ENCODE measurements around the gene LTBP1. TPM values are rescaled to one million over a fixed set of nuclear protein-coding genes. Genes with fewer than 3 reads are reported as not detected.

The LTBP1 gene
- total RNA-seq, 3 donors from 2014 or later: 13.3 to 18.7 (median 17.4) TPM

DNA sequence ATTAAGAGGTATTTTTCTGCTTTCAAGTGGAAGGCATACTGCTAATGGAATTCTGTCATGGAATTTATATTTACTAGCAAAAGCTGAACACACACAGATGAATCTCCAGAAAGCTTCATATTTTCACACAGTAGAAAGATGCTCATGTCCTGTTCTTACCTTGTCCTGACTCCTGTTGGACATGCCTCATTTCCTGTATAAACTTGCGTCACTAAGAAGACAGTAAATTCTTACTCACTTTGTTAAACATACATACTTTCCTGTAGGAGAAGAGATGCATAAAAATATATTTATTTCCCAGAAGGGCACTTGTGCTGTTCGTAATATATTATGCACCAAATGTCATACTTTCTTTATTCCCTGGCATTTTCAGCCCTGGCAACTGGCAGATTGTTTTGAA is 291.4 kb downstream of the LTBP1 start:
- H3K27me3 ChIP-seq: no peaks in the 10 kb centered on the region
- no peaks in the 10 kb centered on the region for H3K36me3 ChIP-seq
- H3K27ac ChIP-seq: no peak overlapping the region
- no peak for DNase-seq (ENCODE audit: low spot score in 2 of 2)
- H3K4me1 ChIP-seq: no peaks in the 10 kb centered on the region
- no peaks in the 10 kb centered on the region for H3K9me3 ChIP-seq
- TF ChIP-seq, protein P1, sequence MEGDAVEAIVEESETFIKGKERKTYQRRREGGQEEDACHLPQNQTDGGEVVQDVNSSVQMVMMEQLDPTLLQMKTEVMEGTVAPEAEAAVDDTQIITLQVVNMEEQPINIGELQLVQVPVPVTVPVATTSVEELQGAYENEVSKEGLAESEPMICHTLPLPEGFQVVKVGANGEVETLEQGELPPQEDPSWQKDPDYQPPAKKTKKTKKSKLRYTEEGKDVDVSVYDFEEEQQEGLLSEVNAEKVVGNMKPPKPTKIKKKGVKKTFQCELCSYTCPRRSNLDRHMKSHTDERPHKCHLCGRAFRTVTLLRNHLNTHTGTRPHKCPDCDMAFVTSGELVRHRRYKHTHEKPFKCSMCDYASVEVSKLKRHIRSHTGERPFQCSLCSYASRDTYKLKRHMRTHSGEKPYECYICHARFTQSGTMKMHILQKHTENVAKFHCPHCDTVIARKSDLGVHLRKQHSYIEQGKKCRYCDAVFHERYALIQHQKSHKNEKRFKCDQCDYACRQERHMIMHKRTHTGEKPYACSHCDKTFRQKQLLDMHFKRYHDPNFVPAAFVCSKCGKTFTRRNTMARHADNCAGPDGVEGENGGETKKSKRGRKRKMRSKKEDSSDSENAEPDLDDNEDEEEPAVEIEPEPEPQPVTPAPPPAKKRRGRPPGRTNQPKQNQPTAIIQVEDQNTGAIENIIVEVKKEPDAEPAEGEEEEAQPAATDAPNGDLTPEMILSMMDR (IDR thresholded peaks at IDR 0.05): no peak
- no peak for TF ChIP-seq POLR2AphosphoS5 (IDR thresholded peaks at IDR 0.05)
- no peak for TF ChIP-seq POLR2A (IDR thresholded peaks at IDR 0.05)
- no peak overlapping the region for H3K4me3 ChIP-seq
- intact Hi-C loops (cut with DNase I; ENCODE audit: low total_unique reads): no loop called here

DNA sequence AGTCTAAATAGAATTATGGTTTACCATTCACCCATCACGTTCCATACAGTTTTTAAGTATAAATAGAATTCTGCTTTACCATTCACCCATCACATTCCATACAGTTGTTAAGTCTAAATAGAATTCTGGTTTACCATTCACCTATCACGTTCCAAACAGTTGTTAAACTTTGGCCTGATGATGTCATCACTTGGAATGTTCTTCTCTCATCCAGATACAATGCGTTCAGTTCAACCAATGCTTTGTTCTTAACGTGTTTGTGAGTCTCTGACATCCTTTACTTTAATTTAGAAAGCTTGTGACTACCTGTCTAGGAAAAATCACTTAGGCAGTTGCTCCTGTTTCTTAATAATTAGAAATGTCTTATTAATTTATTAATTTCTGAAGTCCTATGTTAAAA is 293.4 kb downstream of the LTBP1 start:
- Histone ChIP-seq H3K36me3 (no peaks in the 10 kb centered on the region), H3K9me3 (no peaks in the 10 kb centered on the region), H3K4me1 (no peaks in the 10 kb centered on the region), H3K4me3 (no peak overlapping the region), H3K27me3 (no peaks in the 10 kb centered on the region), H3K27ac (no peak overlapping the region)
- TF ChIP-seq POLR2AphosphoS5 (IDR thresholded peaks at IDR 0.05) (no peak), POLR2A (IDR thresholded peaks at IDR 0.05) (no peak)
- TF ChIP-seq, protein P1 (IDR thresholded peaks at IDR 0.05): no peak
- intact Hi-C loops (cut with DNase I; ENCODE audit: low total_unique reads): no loop called here
- no peak for DNase-seq (ENCODE audit: low spot score in 2 of 2)

DNA sequence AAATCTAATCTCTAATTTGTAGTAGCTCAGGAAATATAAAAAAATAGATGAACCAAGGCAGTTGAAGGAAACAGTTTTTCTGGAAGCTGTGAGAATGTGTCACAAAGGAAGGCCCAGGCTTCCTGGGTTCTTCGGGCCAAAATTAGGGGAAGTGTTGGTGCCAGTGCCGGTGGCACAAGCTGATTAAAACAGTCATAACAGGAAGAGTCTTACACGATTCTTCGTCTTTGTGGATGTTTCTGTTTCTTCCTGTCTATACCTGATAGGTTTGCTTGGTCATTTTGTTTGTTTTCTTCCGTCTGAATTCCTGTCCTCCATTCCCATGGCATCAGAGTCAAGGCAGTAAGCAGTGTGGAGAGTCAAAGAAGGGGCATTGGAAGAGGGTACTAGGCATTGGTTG is 294.3 kb downstream of the LTBP1 start:
- H3K4me3 ChIP-seq: no peak overlapping the region
- intact Hi-C loops (cut with DNase I; ENCODE audit: low total_unique reads): no loop called here
- no peak overlapping the region for H3K27ac ChIP-seq
- TF ChIP-seq, protein P1 (IDR thresholded peaks at IDR 0.05): no peak
- no peak for TF ChIP-seq POLR2AphosphoS5 (IDR thresholded peaks at IDR 0.05)
- no peak for TF ChIP-seq POLR2A (IDR thresholded peaks at IDR 0.05)
- no peak for DNase-seq (ENCODE audit: low spot score in 2 of 2)
- H3K27me3 ChIP-seq: no peaks in the 10 kb centered on the region
- no peaks in the 10 kb centered on the region for H3K4me1 ChIP-seq
- H3K9me3 ChIP-seq: no peaks in the 10 kb centered on the region
- H3K36me3 ChIP-seq: no peaks in the 10 kb centered on the region

DNA sequence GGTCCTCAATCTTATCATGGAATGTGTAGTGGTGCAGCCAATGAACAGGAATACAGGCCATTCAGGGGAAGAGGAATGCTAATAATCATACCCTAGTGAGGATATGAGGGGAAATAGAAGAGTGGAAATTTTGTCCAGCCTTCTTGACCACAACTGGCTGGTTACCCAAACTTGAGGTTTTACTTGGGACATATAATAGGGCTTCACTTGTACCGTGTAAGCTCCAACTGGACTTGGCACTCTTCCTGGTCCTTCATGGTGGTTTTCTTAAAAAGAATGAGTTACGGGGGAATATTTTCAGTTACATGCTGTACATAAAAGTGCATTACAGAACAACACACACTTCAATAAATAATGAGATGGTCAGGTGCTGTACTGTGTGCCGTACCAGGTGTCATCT is 294.8 kb downstream of the LTBP1 start:
- DNase-seq (ENCODE audit: low spot score in 2 of 2): no peak

DNA sequence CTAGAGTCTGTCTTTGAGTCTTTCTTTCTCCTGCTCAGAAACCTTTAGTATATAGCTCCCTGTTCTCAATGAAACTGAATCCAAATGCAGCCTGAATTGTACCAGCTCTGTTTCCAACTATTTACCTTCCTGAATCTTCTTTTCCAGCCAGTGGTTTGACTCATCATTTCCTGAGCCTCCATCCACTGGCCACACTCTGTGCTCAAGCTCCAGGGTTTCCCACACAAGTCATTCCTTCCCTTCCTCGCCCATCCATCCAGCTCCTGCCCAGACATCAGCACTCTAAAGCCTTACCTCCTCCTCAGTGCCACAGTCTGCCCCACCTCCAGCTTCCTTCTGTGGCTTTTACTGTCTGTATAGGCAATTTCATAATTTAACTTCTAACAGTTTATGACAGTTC is 296.1 kb downstream of the LTBP1 start:
- no peak for TF ChIP-seq POLR2A (IDR thresholded peaks at IDR 0.05)
- no peak for TF ChIP-seq POLR2AphosphoS5 (IDR thresholded peaks at IDR 0.05)
- TF ChIP-seq, protein P1 (IDR thresholded peaks at IDR 0.05): no peak
- H3K27me3 ChIP-seq: no peaks in the 10 kb centered on the region
- no peak overlapping the region for H3K27ac ChIP-seq
- no peaks in the 10 kb centered on the region for H3K9me3 ChIP-seq
- no peaks in the 10 kb centered on the region for H3K36me3 ChIP-seq
- no peak overlapping the region for H3K4me3 ChIP-seq
- no peaks in the 10 kb centered on the region for H3K4me1 ChIP-seq
- DNase-seq (ENCODE audit: low spot score in 2 of 2): no peak
- intact Hi-C loops (cut with DNase I; ENCODE audit: low total_unique reads): no loop called here

More for the DNA sequence above, 294.8 kb downstream of the LTBP1 start:
- Histone ChIP-seq H3K9me3 (no peaks in the 10 kb centered on the region), H3K36me3 (no peaks in the 10 kb centered on the region), H3K27ac (no peak overlapping the region), H3K4me3 (no peak overlapping the region), H3K27me3 (no peaks in the 10 kb centered on the region), H3K4me1 (no peaks in the 10 kb centered on the region)
- no peak for TF ChIP-seq POLR2AphosphoS5 (IDR thresholded peaks at IDR 0.05)
- TF ChIP-seq POLR2A (IDR thresholded peaks at IDR 0.05): no peak
- TF ChIP-seq, protein P1 (IDR thresholded peaks at IDR 0.05): no peak
- intact Hi-C loops (cut with DNase I; ENCODE audit: low total_unique reads): no loop called here

All from breast epithelium (tissue), 4 donors.